SU-DHL-6 (cell line): ENCODE measurements around the gene TNFAIP1.
"Not testable (repeated sequence)": the region's sequence is repeated elsewhere in the genome, so short reads cannot be mapped to it uniquely, and the experiment has no call there.

ENCODE experiments used
- H2AFZ ChIP-seq: fragments of 200-600 bp; sonication (generic); 2 replicates; pipeline ENCODE4 v1.6.1; 2014; ENCODE audit warnings: low read depth, mild to moderate bottlenecking, moderate library complexity, mixed read lengths, antibody characterized with exemption, low read length; ENCODE audit not compliant: severe bottlenecking
- H3F3A ChIP-seq: fragments of 200-600 bp; shearing (Covaris generic); 2 replicates; pipeline ENCODE4 v1.6.0; 2016; ENCODE audit warnings: antibody characterized with exemption, mild to moderate bottlenecking; ENCODE audit not compliant: insufficient read depth
- H3K27ac ChIP-seq: fragments of 200-600 bp; sonication (generic); 2 replicates; pipeline ENCODE4 v1.5.1; 2016; ENCODE audit warnings: low read depth, mild to moderate bottlenecking, low read length, moderate library complexity, mixed read lengths
- H3K27me3 ChIP-seq: fragments of 200-600 bp; sonication (generic), shearing (Covaris generic); 2 replicates; pipeline ENCODE4 v1.6.0; 2014; ENCODE audit warnings: mild to moderate bottlenecking, low read length
- H3K36me3 ChIP-seq: fragments of 200-600 bp; sonication (generic); 2 replicates; pipeline ENCODE4 v1.6.1; 2014; ENCODE audit warnings: mild to moderate bottlenecking, low read length, mixed read lengths
- H3K4me2 ChIP-seq: fragments of 300-600, 200-600 bp; shearing (Covaris generic), sonication (generic); 2 replicates; pipeline ENCODE4 v1.6.0; 2014; ENCODE audit warnings: low read length, low read depth, mild to moderate bottlenecking; ENCODE audit not compliant: poor library complexity, severe bottlenecking
- H3K4me3 ChIP-seq: fragments of 200-600 bp; sonication (generic); 2 replicates; pipeline ENCODE4 v1.5.1; 2014; ENCODE audit warnings: antibody characterized with exemption, low read length, mild to moderate bottlenecking, mixed read lengths; ENCODE audit not compliant: insufficient read depth, poor library complexity, severe bottlenecking
- H3K79me2 ChIP-seq: fragments of 200-600 bp; sonication (generic); 2 replicates; pipeline ENCODE4 v1.6.1; 2014; ENCODE audit warnings: mild to moderate bottlenecking, low read length, moderate library complexity; ENCODE audit not compliant: insufficient read depth
- H3K9ac ChIP-seq: fragments of 200-600 bp; sonication (generic); 2 replicates; pipeline ENCODE4 v1.7.0; 2014; ENCODE audit warnings: mild to moderate bottlenecking, low read length
- H3K9me2 ChIP-seq: fragments of 200-600 bp; sonication (generic); replicated peaks from 2 replicates; pipeline ENCODE4 v1.6.1; 2014; ENCODE audit warnings: low read length; ENCODE audit not compliant: insufficient read depth
- H3K9me3 ChIP-seq: fragments of 200-600 bp; sonication (generic); 2 replicates; pipeline ENCODE4 v1.6.1; 2014; ENCODE audit warnings: low read length, mixed read lengths; ENCODE audit not compliant: insufficient read depth
- H4K20me1 ChIP-seq: fragments of 200-600 bp; sonication (generic); 2 replicates; pipeline ENCODE4 v1.6.1; 2014; ENCODE audit warnings: low read depth, mild to moderate bottlenecking, antibody characterized with exemption, low read length, moderate library complexity, mixed read lengths
- CTCF ChIP-seq: fragments of 200-600 bp; sonication (generic); IDR thresholded peaks from one replicate; pipeline ENCODE4 v1.5.1; 2017; ENCODE audit warnings: antibody characterized with exemption, mild to moderate bottlenecking, low read length, moderate library complexity; ENCODE audit not compliant: insufficient read depth, poor library complexity, severe bottlenecking
- EZH2phosphoT487 ChIP-seq: fragments of 200-600 bp; sonication (generic), shearing (Covaris generic); conservative IDR thresholded peaks from 2 replicates; pipeline ENCODE4 v1.6.1; 2018; ENCODE audit warnings: mild to moderate bottlenecking, antibody characterized with exemption, low read length, moderate library complexity, mixed read lengths

TNFAIP1 gene

GRCh38 chr17:28335959-28336871, 654 bp downstream of the TNFAIP1 start:
- H3F3A ChIP-seq: no peaks in the 10 kb centered on the region
- peak overlapping the region; percentile 88 for H2AFZ ChIP-seq
- no peaks in the 10 kb centered on the region for H3K9me3 ChIP-seq
- H3K27me3 ChIP-seq: no peaks in the 10 kb centered on the region
- peak overlapping the region; percentile 78 for H3K4me3 ChIP-seq
- peak overlapping the region; percentile 77 for H3K9ac ChIP-seq
- H3K79me2 ChIP-seq: peaks cover 4% of the 10 kb centered on the region; the same call in 1 of the 2 replicates
- H3K9me2 ChIP-seq: no peaks in the 10 kb centered on the region
- no peaks in the 10 kb centered on the region for H3K36me3 ChIP-seq
- TF ChIP-seq CTCF (no peak), EZH2phosphoT487 (no peak)
- H3K27ac ChIP-seq: no peak overlapping the region
- no peaks in the 10 kb centered on the region for H4K20me1 ChIP-seq
- peak overlapping the region; percentile 92 for H3K4me2 ChIP-seq

- Histone ChIP-seq H3K79me2 (peaks cover 4% of the 10 kb centered on the region; the same call in 1 of the 2 replicates), H3K9me2 (no peaks in the 10 kb centered on the region), H3K4me3 (no peak overlapping the region), H3K4me2 (no peak overlapping the region), H2AFZ (no peak overlapping the region), H4K20me1 (no peaks in the 10 kb centered on the region), H3K9ac (no peak overlapping the region), H3K36me3 (no peaks in the 10 kb centered on the region), H3K9me3 (no peaks in the 10 kb centered on the region), H3K27ac (no peak overlapping the region), H3F3A (no peaks in the 10 kb centered on the region), H3K27me3 (no peaks in the 10 kb centered on the region)
- TF ChIP-seq CTCF (no peak), EZH2phosphoT487 (no peak)
These were observed 2.7 kb downstream of the TNFAIP1 start for GRCh38 chr17:28338056-28338768.

GRCh38 chr17:28338769-28339212, 3.2 kb downstream of the TNFAIP1 start:
- not testable (repeated sequence) for H3K79me2 ChIP-seq, H3K9ac ChIP-seq, H3F3A ChIP-seq, H3K9me2 ChIP-seq, H3K4me2 ChIP-seq, H3K27me3 ChIP-seq, H3K27ac ChIP-seq, H3K9me3 ChIP-seq, H3K4me3 ChIP-seq, H3K36me3 ChIP-seq, H2AFZ ChIP-seq, H4K20me1 ChIP-seq

DNA sequence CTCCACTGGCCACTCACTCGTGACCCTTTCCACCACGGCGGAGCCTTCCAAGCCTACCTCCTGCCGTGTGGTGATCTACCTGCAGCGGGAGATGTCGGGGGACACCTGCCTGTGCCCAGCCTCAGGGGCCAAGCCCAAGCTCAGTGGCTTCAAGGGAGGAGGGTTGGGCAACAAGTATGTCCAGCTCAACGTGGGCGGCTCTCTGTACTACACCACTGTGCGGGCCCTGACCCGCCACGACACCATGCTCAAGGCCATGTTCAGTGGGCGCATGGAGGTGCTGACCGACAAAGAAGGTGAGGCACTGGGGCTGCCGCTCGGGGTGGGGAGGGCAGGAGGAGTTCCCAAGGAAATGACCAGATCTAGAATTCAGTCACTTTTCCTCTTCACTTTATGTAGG, 3.9 kb downstream of the TNFAIP1 start:
- H3K4me2 ChIP-seq: no peak overlapping the region
- no peaks in the 10 kb centered on the region for H3K9me2 ChIP-seq
- no peaks in the 10 kb centered on the region for H3K9me3 ChIP-seq
- no peaks in the 10 kb centered on the region for H3K27me3 ChIP-seq
- H3K4me3 ChIP-seq: no peak overlapping the region
- no peak overlapping the region for H2AFZ ChIP-seq
- no peak overlapping the region for H3K27ac ChIP-seq
- no peaks in the 10 kb centered on the region for H3F3A ChIP-seq
- H4K20me1 ChIP-seq: no peaks in the 10 kb centered on the region
- TF ChIP-seq EZH2phosphoT487 (no peak), CTCF (no peak)
- H3K36me3 ChIP-seq: no peaks in the 10 kb centered on the region
- peaks cover 4% of the 10 kb centered on the region; the same call in 1 of the 2 replicates for H3K79me2 ChIP-seq
- H3K9ac ChIP-seq: no peak overlapping the region
